Amniotic epithelial cell (primary cell): ENCODE results near the gene ELMO1.

Experiments
- DNase-seq: peaks from one replicate; pipeline ENCODE4 v3.0.0-alpha.2; 2010; ENCODE audit warnings: low read depth

ELMO1 gene

DNA sequence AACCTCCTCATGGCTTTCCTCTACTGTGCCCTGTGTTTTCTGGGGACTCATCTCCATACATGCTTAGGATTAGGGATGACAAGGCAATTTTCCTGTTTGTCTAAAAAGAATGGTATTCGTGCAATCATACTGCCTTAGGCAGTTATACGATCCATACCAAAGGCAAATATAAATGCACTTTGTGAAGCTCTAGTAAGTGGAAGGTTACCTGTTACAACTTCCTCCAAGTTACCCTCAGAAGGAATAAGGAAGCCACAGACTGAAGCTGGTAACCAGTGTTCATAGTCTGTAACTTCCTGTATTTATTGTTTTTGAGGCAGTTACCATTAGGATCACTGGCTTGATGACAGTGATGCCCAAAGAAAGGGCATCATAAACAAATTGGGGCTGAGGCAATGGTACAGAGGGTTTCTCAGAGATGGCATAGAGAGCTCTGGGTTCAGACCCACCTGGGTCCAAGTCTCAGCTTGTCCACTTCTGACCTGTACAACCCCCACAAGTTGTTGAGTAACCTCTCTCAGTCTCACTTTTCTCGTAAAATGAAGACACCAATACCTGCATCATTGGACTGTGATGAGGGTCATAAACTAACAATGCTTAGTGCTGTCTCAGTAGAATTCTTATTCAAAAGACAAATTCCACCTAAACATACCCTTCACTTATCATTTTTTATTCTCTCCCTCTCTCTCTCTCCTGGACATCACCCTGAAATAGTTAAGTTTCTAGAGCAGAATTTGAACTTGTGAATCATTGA, 138.2 kb downstream of the ELMO1 start:
- no peak for DNase-seq

DNA sequence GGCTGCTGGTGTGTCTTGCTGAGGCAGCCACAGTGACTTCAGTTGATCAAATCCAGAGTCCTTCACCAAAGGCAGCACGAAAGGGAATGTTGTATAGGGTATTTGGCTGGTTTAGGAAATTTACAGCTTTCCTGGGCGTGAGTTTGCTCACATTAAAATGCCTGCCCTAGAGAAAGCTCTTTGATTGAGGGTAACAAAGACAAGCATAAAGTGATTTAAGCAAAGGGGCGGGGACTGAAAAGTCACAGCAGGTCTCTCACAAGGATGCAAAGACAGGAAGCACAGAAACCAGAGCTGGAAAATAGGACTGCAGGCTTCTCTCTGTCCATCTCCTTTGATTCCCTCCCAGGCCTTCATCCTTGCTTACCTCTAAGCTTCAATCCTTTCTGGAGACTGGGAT, 139.2 kb downstream of the ELMO1 start:
- no peak for DNase-seq

DNA sequence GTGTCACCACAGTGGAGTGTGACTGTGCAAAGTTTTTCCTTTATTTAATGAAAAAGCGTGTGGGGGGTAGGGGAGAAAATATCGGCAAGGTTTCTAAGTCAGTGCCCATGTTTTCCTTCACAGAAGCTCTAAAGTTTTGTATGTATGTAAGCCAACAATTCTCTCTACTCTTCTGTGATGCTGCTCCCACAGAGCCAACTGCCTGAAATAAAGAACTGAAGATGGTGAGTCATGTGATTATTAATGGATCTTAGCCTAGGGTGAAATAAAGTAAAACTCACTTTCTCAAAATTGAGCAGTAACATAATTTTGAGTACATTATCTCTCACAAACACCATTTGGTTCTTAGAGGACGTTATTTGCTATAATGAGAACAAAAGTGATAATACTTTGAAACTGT, 143.7 kb downstream of the ELMO1 start:
- DNase-seq: no peak

DNA sequence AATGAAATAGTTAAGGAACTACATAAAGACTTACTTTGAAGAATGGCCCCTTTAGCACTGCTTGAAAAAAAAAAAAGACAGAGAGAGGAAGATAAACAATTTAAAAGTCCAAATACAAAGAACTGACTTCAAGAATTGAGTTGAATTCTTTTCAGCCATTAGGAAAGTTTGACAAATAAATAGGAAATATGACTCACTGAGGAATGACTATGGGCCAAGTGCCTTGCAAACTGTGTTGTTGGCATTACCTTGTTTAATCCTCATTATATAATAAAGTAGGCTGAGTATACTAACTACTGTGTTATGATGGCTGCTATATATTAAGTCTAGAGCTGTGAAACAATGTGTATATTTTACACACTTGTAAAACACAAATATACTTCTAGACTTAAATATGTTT, 151.1 kb downstream of the ELMO1 start:
- DNase-seq: no peak

DNA sequence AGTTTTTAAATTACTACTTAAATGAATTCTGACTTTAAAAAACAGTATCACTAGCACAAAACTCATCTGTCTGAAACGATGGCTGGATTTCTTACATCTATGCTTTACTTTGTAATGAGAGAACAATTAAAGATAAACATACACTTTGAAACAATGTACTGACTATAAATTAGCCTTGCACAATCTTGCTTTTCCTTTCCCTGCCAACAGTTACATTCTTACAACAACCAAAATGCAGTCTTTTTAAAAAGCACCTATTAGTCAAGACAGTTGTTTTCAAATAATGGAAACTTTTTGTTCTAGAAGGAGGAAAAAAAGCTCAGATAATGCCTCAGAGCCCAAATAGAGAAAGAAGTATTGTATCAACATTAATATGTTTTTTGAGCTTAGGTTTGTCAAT, 153.3 kb downstream of the ELMO1 start:
- no peak for DNase-seq

DNA sequence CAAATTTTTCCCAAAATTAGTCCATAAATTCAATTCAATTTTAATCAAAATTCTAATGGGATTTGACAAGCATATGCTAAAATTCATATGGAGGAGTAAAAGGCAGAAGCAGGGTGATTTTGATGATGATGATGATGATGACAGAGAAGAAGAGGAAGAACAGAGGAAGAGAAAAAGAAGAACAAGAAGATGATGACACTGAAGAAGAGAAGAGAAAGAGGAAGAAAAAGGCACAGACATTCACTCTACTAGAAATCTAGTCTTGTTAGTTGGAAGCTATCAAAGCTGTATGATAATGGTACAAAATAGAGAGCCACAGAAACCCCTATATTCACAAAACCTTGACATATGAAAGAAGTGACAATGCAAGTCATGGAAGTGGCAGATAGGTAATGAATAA, 157.9 kb downstream of the ELMO1 start:
- no peak for DNase-seq

DNA sequence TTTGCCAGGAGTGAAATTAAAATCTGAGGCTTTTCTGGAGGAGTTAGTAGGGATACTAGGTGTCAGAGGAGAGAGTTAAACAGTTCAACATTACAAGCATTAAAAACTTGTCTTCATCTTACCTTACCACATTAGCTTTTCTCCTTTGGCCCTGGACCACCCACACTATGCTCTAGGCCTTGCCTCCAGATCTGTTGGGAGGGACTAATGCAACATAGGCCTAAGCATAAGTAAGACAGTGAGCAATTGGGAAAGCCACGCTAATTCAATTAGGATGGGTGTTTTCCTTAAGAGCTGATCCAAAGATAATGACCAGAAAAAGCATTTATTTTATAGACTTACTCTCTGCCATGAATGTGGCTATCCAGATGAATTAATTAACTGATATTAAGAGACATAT, 158.9 kb downstream of the ELMO1 start:
- no peak for DNase-seq

DNA sequence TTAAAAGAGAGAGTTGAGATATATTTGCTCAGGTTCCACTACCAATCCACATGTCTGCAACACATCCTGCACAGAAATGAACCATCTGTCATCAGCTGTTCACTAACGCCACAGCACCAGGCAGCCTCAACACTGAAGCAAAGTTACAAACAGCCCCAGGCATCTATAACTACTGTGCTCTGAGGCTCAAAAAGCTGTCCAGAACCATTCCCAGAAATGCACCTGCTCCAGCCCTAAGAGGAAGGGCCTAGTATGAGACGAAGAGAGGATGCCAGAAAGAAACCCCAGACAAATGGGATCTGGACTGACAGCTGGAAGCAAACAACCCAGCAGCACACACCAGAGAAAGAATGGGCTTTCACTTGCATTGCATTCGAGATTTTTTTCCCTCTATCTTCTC, 159.3 kb downstream of the ELMO1 start:
- DNase-seq: no peak

DNA sequence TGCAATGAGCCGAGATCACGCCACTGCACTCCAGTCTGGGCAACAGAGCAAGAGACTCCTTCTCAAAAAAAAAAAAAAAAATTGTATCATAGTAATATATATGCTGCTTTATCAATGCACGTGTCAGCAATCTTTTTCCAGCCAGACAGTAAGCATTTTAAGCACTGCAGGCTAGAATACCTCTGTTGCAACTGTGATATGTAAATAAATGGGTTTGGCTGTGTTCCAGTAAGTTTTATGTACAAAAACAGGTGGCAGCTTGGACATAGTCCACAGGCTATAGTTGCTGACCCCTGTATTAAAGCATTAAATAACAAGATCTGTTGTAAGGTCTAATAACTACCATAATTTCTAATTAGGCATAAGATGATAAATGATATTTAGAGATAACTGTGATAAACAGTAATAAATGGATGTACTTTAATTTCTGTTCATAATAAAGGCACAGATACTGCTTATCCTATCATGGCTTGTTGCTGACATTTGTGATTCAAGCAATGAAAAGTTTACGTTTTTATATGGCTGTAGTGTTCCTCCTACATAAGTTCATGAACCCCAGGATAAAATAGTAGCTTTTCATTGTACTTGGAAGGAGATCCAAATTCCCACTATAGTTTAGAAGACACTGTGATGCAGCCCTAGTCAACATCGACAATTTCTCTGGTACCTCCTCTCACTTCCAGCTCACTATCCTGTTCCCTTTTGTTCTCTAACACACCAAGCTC, 161.4 kb downstream of the ELMO1 start:
- no peak for DNase-seq

DNA sequence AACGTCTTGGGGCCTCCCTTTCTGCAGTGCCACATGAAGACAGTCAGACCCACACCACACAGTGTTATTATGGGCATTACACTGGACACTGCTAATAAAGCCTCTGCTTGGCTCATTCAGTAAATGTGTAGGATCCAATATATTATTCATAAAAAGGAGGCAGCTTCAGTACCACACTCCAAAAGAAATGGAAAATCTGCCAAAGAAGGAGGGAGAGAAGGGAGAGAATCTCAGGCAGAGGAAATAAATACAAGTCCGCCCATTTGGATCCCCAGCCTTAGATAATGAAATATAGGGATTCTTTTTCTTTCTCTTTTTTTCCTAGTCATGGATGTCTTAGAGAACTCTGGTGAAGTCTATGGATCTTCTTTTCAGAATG, 162.2 kb downstream of the ELMO1 start:
- no peak for DNase-seq

DNA sequence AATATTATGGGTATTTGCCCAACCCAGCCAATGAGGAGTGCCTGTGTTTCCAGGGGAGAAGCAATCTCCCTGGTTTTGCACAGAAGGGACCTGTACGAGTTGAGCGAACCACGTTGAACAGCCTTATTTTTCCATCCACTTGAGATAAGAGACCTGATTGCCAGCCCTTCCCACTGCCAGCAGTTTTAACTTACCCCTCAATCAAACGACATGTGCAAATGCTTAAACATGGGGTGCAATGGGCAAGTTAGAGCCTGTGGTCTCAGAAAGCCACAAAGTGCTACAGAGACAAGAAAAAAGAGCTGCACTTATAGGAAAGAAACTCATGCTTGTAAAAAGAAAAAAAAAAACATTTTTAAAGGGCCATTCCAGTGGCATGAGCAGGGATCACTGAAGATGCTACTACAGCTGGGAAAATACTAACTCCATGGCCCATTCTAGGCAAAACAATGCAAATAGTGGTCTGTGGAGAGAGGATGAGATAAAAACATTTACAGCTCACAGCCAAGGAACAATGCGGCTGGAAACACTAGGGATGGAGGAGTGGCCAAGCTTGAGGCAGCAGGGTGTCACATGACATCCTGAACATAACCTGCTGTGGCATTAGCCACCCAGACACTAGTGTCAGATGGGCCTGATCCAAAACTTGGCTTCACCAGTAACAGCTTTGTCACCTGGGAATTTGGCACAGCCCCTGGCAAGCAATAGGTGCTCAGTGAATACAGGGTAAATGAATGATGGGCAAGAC, 162.8 kb downstream of the ELMO1 start:
- DNase-seq: no peak

DNA sequence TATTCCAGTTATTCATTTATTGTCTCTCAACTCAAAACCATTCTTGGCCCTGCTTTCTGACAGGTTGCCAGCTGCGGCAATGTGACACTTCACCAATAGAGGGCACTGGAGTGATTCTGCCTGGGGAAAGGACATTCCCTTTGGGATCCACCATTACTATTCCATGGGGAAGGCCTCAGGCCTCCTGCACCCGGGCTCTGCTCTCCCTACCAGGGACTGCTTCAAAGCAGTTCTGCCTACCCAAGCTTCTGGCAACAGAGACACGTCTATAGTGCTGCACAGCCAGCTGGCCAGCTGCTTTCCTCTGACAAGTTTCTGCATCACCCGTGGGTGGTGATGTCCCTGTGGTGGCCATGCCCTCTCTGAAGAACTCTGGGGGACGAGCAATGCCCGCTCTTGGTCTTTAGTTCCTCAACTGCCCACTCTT, 163.8 kb downstream of the ELMO1 start:
- no peak for DNase-seq

DNA sequence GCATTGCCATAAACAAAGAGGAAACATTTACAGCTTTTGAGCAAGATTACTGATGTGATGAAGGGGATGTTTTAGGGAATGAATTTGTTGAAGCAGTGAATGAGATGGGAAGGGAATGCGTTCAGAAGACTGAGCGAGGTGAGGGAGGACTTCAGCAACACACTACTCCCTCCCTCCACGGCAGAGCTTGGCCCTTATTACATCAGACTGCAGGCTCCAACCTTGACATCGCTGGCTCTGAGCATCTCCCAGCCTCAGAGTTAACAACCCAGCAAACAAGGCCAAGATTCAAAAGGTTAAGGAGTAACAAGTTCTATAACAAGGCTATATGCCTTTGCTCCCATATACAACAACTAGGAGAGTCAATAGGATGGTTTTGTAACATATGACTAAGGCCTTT, 164.4 kb downstream of the ELMO1 start:
- no peak for DNase-seq

DNA sequence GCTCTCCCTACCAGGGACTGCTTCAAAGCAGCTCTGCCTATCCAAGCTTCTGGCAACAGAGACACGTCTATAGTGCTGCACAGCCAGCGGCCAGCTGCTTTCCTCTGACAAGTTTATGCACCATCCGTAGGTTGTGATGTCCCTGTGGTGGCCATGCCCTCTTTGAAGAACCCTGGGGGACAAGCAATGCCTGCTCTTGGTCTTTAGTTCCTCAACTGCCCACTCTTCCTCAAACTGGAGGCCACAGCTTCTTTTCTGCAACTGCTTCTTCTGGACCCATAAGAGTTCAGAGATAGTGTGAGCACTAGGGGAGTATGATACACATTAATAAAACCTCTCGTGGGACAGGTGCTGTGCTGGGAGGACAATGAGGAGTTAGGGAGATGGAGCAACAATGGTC, 164.9 kb downstream of the ELMO1 start:
- no peak for DNase-seq

DNA sequence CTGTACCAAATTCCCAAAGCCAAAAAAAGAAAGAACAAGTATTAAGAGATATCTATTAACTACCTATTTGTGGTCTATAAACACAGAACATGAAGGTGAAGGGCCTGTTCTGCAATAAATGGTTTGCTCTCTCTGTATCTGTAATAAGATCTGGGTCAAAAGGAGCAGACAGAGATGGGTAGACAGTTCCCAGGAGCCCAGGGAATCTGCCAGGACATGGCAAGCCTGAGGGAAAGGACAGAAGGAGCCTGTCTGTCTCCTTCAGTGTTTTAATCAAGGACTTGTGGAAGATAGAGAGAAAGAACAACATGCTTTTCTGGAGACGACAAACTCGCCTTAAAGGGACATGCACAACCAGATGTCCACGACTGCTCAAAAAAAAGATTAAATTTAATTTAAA, 165.7 kb downstream of the ELMO1 start:
- DNase-seq: no peak

DNA sequence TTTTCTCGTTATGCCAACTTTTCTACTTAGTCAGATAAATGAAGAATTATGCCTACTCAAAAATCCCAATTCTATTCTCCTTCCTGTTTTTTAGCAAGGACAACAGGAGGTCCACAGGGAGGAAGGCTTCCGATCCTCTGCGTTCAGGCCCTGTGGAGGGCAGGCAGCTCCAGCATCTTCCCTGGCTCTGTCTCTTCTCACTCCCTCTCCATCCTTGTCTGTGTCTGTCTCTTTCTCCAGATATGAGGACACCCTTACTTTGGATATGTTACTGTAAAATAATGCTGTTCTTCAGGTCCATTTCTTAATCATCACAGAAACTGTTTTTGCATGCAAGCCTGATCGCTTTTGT, 166.6 kb downstream of the ELMO1 start:
- DNase-seq: no peak

DNA sequence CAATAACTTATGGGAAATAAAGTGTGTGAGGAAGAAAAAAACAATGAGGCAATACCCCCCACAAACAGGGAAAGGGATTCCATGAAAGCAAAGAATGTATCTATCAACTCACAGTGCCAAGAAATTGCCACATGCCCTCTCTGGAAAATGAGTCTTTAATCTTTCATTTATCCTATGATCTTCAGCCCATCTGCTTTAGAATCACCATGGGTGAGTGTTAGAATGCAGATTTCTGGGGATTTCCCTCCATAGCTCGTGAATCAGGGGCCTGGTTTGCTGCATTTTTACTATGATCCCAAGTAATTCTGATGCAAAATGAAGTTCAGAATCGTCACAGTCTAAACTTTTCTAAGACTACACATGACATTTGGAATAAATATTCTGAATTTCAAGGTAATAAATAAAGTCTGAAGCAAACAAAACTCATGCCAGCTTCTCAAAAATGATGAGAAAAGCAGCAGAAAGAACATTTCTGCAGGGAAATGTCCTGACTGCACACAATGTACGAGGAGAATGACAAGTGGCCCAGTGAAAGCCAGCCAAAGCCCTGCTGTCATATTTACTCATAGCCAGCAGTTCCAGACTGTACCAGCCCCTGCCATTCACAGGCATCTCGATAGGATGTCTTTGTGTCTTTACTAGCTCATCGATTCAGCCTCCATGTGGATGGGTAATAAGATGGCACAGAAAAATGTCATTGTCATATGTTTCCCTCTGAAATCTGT, 167.1 kb downstream of the ELMO1 start:
- no peak for DNase-seq

DNA sequence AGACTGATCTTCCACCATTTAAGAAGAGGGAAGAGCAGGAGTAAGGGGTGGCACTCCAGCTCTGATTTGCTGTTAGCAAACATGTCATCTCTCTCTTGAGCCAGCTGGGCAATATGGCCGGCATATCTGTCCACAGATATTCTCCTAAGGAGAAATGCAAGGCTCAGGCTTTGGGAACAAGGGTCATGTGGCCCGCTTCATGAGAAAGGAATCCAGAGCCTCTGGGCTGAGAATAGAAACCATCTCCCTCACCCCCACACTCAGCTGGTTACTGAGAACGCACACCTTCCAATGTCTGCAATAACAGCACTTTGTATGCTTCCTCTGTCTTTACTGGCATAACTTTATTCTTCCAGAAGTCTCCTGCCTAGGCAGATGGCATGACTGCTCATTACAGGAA, 171.2 kb downstream of the ELMO1 start:
- DNase-seq: no peak

DNA sequence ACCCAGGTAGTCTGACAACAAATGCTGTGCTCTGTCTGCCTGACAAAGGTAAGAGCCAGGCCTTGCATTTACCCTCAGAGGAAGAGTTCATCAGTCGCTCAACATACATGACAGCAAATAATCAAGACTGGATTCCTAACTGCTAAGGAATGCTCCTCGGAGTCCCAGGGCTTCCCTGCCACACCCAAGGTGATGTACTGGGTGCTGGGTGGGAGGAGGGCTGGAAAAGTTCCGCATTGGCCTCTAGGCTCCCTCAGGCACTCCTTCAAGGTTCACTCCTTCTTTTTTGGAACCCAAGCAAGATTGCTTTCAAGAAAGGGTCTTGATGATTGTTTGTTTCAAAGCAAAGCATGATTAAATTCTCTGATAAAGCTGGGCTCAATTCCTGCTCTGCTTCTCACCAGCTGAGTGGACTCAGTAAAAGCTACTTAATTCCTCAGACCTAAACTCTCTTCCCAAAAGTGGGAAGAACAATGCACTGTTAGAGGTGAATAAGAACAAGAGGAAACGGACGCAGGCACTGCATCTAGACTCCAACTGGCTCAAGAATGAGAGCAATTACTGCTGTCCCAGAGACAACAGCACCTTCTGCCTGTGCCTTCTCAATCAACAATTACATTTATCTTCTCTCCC, 173.5 kb downstream of the ELMO1 start:
- DNase-seq: no peak

DNA sequence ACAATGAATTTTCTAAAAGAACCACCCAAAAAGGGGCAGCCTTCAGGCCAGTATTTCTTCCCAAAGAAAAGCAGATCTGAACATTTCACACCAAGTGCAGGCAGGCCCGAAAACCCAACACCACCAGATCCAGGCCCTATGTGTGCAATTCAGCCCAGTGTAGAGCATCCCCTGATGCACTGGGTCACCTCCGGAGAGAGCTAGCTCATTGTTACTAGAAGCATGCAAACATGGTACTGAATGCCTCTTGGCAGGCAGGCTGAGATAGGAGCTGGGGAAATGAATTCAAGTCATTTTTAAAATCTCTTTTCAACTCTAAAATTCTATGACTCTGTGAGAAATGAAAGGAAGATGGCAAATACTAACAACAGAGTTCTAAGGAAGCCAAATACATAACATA, 174.8 kb downstream of the ELMO1 start:
- no peak for DNase-seq

DNA sequence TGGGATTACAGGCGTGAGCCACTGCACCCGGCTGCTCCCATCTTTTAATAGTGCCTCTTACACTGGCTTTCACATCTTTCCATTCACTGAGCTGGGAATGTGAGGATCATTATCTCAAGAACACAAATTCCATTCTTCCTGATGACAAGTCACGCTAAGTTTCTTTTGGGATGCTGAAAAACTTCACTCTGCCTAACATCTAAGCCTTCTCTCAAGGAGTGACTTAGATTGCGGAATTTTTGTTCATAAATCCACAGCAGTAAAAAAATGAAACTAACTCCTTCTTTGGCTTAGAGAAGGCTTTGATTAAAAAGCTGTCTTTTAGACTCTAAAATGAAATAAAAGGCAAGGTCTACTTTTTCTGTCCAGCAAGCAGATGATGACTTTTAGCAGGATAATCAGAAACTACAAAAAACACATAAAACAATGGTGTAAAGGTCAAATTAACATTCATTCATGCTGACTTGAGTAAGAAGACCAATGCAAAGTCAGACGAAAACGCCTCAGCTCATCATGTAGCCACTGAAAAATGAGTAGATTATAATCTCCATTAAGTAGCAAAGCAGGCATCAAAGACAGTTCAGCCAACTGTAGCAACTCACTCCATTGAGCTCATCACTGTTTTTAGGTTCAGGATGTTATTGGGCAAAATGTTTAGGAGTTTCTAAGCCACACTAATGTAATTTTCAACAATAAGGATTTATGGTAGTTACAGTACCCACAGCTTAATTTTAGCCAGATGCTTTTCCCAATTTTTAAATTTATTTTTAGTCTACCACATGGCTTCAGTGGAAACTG, 178.8 kb downstream of the ELMO1 start:
- no peak for DNase-seq
